Endothelial cell of umbilical vein (primary cell): Measurements from ENCODE around the gene RHOBTB1. TPM values are rescaled to one million over a fixed set of nuclear protein-coding genes. Genes with fewer than 3 reads are reported as not detected.
A peak's percentile ranks its signal among the peaks of the same experiment; 100 is the strongest.

Source experiments
- BruUV-seq: library from RNA; stranded (reverse); fragments of 400-500 nt; replicated peaks from 2 replicates; lab custom pipeline; 2021; lab: Mats Ljungman, UMichigan
- CTCF ChIA-PET: fragments of 300-600, 350-600 bp; sonication (Branson Sonifier 250); formaldehyde crosslinking; loops from one replicate; lab custom pipeline; 2021; ENCODE audit warnings: antibody characterized with exemption, inconsistent platforms; lab: Charles Lee
- POLR2A ChIA-PET: fragments of 300-600, 350-600 bp; sonication (Branson Sonifier 250); formaldehyde crosslinking; loops from one replicate; lab custom pipeline; 2021; ENCODE audit warnings: antibody characterized with exemption, inconsistent platforms; lab: Charles Lee
- DNase-seq: peaks from one replicate; pipeline ENCODE4 v3.0.0-alpha.2; 2011; ENCODE audit warnings: low read depth, low spot score
- FAIRE-seq: peaks from 2 replicates; lab custom pipeline; 2011; peaks lifted over from hg19 to GRCh38; lab: Jason Lieb, UNC
- H2AFZ ChIP-seq: 2 replicates; pipeline ENCODE4 v1.6.0; 2012; ENCODE audit warnings: low read depth, low read length, control low read depth, inconsistent platforms
- H3K27ac ChIP-seq: 2 replicates; pipeline ENCODE4 v1.5.1; 2011; ENCODE audit warnings: low read depth, mild to moderate bottlenecking, control low read depth, low read length, moderate library complexity; ENCODE audit not compliant: insufficient read depth
- H3K27me3 ChIP-seq, 2 experiments: 2 replicates each; pipeline versions ENCODE4 v1.6.0 to v1.6.1; 2011; ENCODE audit warnings: low read length in 2 of 2, mixed read lengths in 1 of 2; ENCODE audit not compliant: control insufficient read depth in 2 of 2, insufficient read depth in 2 of 2
- H3K36me3 ChIP-seq, 2 experiments: 2 replicates in 1 of 2; 3 replicates in 1 of 2; pipeline ENCODE4 v1.5.1; 2011; ENCODE audit warnings: low read length in 2 of 2, mild to moderate bottlenecking in 1 of 2, moderate library complexity in 1 of 2; ENCODE audit not compliant: control insufficient read depth in 2 of 2, insufficient read depth in 2 of 2; ENCODE audit errors: extremely low read depth in 1 of 2
- H3K4me1 ChIP-seq: 3 replicates; pipeline ENCODE4 v1.5.1; 2011; ENCODE audit warnings: mild to moderate bottlenecking, low read length; ENCODE audit not compliant: control insufficient read depth, insufficient read depth; ENCODE audit errors: extremely low read depth
- H3K4me2 ChIP-seq: 2 replicates; pipeline ENCODE4 v1.6.1; 2011; ENCODE audit warnings: low read length, control low read depth, mixed read lengths; ENCODE audit not compliant: insufficient read depth
- H3K4me3 ChIP-seq, 3 experiments: fragments of 200-600 bp in 1 of 3; sonication (generic), shearing (Covaris generic) in 1 of 3; replicated peaks in 1 of 3; 2 replicates each; pipeline ENCODE4 v1.5.1; 2011 to 2016; ENCODE audit warnings: control low read depth in 3 of 3, low read length in 3 of 3, mild to moderate bottlenecking in 2 of 3, inconsistent platforms in 1 of 3, low read depth in 1 of 3, moderate library complexity in 1 of 3; ENCODE audit not compliant: insufficient read depth in 1 of 3
- H3K79me2 ChIP-seq: 2 replicates; pipeline ENCODE4 v1.6.0; 2012; ENCODE audit warnings: low read length, inconsistent platforms; ENCODE audit not compliant: control insufficient read depth, insufficient read depth
- H3K9ac ChIP-seq: replicated peaks from 2 replicates; pipeline ENCODE3; 2011; ENCODE audit warnings: low read length, control low read depth; ENCODE audit not compliant: insufficient read depth; ENCODE audit errors: extremely low read depth
- H3K9me1 ChIP-seq: replicated peaks from 3 replicates; pipeline ENCODE4 v1.6.0; 2011; ENCODE audit warnings: mild to moderate bottlenecking, low read length; ENCODE audit not compliant: control insufficient read depth, insufficient read depth; ENCODE audit errors: extremely low read depth
- H3K9me3 ChIP-seq: replicated peaks from 2 replicates; pipeline ENCODE4 v1.5.1; 2012; ENCODE audit warnings: low read length, inconsistent platforms; ENCODE audit not compliant: control insufficient read depth, insufficient read depth
- H4K20me1 ChIP-seq: replicated peaks from 2 replicates; pipeline ENCODE3; 2011; ENCODE audit warnings: mild to moderate bottlenecking, low read length; ENCODE audit not compliant: control insufficient read depth, insufficient read depth; ENCODE audit errors: extremely low read depth
- CTCF ChIP-seq, 2 donors: IDR thresholded peaks; 1 replicate in 1 of 2; 2 replicates in 1 of 2; pipeline ENCODE4 v1.5.1; 2011; ENCODE audit warnings: low read length in 2 of 2, mild to moderate bottlenecking in 2 of 2, moderate library complexity in 2 of 2, control low read depth in 1 of 2, inconsistent platforms in 1 of 2, low read depth in 1 of 2; ENCODE audit not compliant: insufficient read depth in 1 of 2; ENCODE audit errors: extremely low read depth in 1 of 2
- EZH2 ChIP-seq: IDR thresholded peaks from 2 replicates; pipeline ENCODE4 v1.6.1; 2012; ENCODE audit warnings: borderline replicate concordance, low read depth, mild to moderate bottlenecking, moderate library complexity, low read length, inconsistent platforms; ENCODE audit not compliant: severe bottlenecking
- FOS ChIP-seq: IDR thresholded peaks from 2 replicates; pipeline ENCODE4 v1.6.1; 2011; ENCODE audit warnings: mild to moderate bottlenecking, low read length, moderate library complexity, borderline replicate concordance; ENCODE audit not compliant: insufficient read depth
- GATA2 ChIP-seq: IDR thresholded peaks from 2 replicates; pipeline ENCODE4 v1.7.0; 2011; ENCODE audit warnings: low read depth, mild to moderate bottlenecking, moderate library complexity, mixed read lengths, low read length; ENCODE audit not compliant: insufficient read length, insufficient read depth
- JUN ChIP-seq: IDR thresholded peaks from 2 replicates; pipeline ENCODE4 v1.6.1; 2011; ENCODE audit warnings: borderline replicate concordance, low read depth; ENCODE audit not compliant: insufficient read length, insufficient read depth
- MAX ChIP-seq: IDR thresholded peaks from 2 replicates; pipeline ENCODE4 v1.6.1; 2011; ENCODE audit not compliant: insufficient read depth, insufficient read length
- MYC ChIP-seq: IDR thresholded peaks from one replicate; pipeline ENCODE4 v1.6.1; 2011; ENCODE audit warnings: mild to moderate bottlenecking, low read depth, low read length
- POLR2A ChIP-seq: IDR thresholded peaks from 2 replicates; pipeline ENCODE4 v1.6.1; 2012; ENCODE audit warnings: low read depth, mild to moderate bottlenecking, control low read depth, low read length
- POLR2AphosphoS5 ChIP-seq: IDR thresholded peaks from 2 replicates; pipeline ENCODE4 v1.6.1; 2012; ENCODE audit warnings: low read depth, mild to moderate bottlenecking, control low read depth, low read length, moderate library complexity; ENCODE audit not compliant: insufficient read depth
- dilution Hi-C: fragments of 300-500 bp; cut with MboI; formaldehyde crosslinking; loops from one replicate; pipeline ENCODE4 v1.15.0; 2019; ENCODE audit warnings: low sequenced_read_pairs; ENCODE audit not compliant: extremely low pct_ligation_motif_present
- intact Hi-C: fragments of 100-400 bp; cut with micrococcal nuclease; formaldehyde crosslinking; loops from one replicate; pipeline ENCODE4 v1.10.0; 2022
- polyA plus RNA-seq, 4 experiments: library from polyadenylated mRNA; depleted of rRNA in 3 of 4; stranded (reverse) in 3 of 4; unstranded in 1 of 4; fragments of >200 nt; gene quantifications; 2 replicates each; pipeline versions ENCODE4 v1.2.1 to v1.2.3, GENCODE V29; 2011 to 2012; ENCODE audit warnings: missing spikeins in 1 of 4
- total RNA-seq: library from RNA; stranded (reverse); gene quantifications from 2 replicates; pipeline ENCODE4 v1.2.3, GENCODE V29; 2021

The RHOBTB1 gene
- total and polyA plus RNA-seq, 2 donors (not counting 3 experiments of a cell fraction or from before 2014, with no cell fraction given), result 21.2 to 31.0 TPM

- TF ChIP-seq JUN (peak; percentile 28), EZH2 (no peak)
- no peak overlapping the region for H3K27ac ChIP-seq
- intact Hi-C loops, result no loop called here
- POLR2A ChIA-PET, result interaction anchor here (0.6 kb wide), 1 partner anchor 39 kb away, joined by 4 read pairs; no protein-coding TSS in a partner anchor
- peaks cover 2% of the 10 kb centered on the region for H3K9me1 ChIP-seq
- no peak overlapping the region for H2AFZ ChIP-seq
- no peaks in the 10 kb centered on the region for H3K9me3 ChIP-seq
- H3K4me1 ChIP-seq, result no peaks in the 10 kb centered on the region
- dilution Hi-C loops, result no loop called here
- BruUV-seq, result no TSS peak
- H3K27me3 ChIP-seq, result no peaks in the 10 kb centered on the region
- CTCF ChIA-PET, result interaction anchor here (1.4 kb wide), 1 partner anchor 14 kb away, joined by 3 read pairs; no protein-coding TSS in a partner anchor
- no peaks in the 10 kb centered on the region for H3K79me2 ChIP-seq
- H3K4me2 ChIP-seq, result no peak overlapping the region
- H3K9ac ChIP-seq, result no peak overlapping the region
- FAIRE-seq (no peak), DNase-seq (no peak)
- no peaks in the 10 kb centered on the region for H4K20me1 ChIP-seq
- H3K36me3 ChIP-seq, result peaks cover 0 to 2% of the 10 kb centered on the region in 2 experiments
- H3K4me3 ChIP-seq, result no peak overlapping the region
Observed at GRCh38 chr10:60893231-60893630, 50.8 kb downstream of the RHOBTB1 start.

- intact Hi-C loops, result no loop called here
- DNase-seq, result no peak
- H3K4me3 ChIP-seq, result no peak overlapping the region
Observed at GRCh38 chr10:60892571-60892970, 51.4 kb downstream of the RHOBTB1 start.

More at GRCh38 chr10:60892571-60892970, 51.4 kb downstream of the RHOBTB1 start:
- Histone ChIP-seq H3K27me3 (no peaks in the 10 kb centered on the region), H4K20me1 (no peaks in the 10 kb centered on the region), H3K36me3 (peaks cover 0 to 2% of the 10 kb centered on the region in 2 experiments), H2AFZ (no peak overlapping the region), H3K27ac (no peak overlapping the region), H3K4me2 (no peak overlapping the region), H3K79me2 (no peaks in the 10 kb centered on the region), H3K4me1 (no peaks in the 10 kb centered on the region), H3K9ac (no peak overlapping the region), H3K9me3 (no peaks in the 10 kb centered on the region), H3K9me1 (peaks cover 2% of the 10 kb centered on the region)
- ChIA-PET POLR2A (interaction anchor here (0.6 kb wide), 1 partner anchor 40 kb away, joined by 4 read pairs; no protein-coding TSS in a partner anchor), CTCF (interaction anchor here (1.4 kb wide), 1 partner anchor 15 kb away, joined by 3 read pairs; no protein-coding TSS in a partner anchor)
- TF ChIP-seq FOS, result no peak
- no peak for TF ChIP-seq EZH2
- no peak for TF ChIP-seq MYC
- TF ChIP-seq POLR2AphosphoS5, result no peak
- TF ChIP-seq GATA2, result no peak
- TF ChIP-seq POLR2A, result no peak
- TF ChIP-seq MAX, result no peak
- no peak for TF ChIP-seq CTCF (IDR thresholded peaks at IDR 0.05; ENCODE audit: extremely low read depth in 1 of 2, insufficient read depth in 1 of 2, low read depth in 1 of 2, low read length in 2 of 2)
- no peak for TF ChIP-seq JUN
- dilution Hi-C loops, result no loop called here
- FAIRE-seq, result no peak
- BruUV-seq, result no TSS peak
